Activated B cell treated with CpG ODN at 0.5 μM for 24 hours (primary cell): ENCODE data around the gene DRAXIN. TPM values are rescaled to one million over a fixed set of nuclear protein-coding genes. Genes with fewer than 3 reads are reported as not detected.

Source experiments
- ATAC-seq: fragments of 200-7000 bp; cut with Tn5 transposase; one replicate; pipeline ENCODE4 v1.10.0; 2021; ENCODE audit warnings: low read depth, mild to moderate bottlenecking, moderate library complexity
- CTCF ChIA-PET: fragments of 350-600 bp; sonication (Branson Sonifier 250); formaldehyde crosslinking; loops from one replicate; lab custom pipeline; 2021; ENCODE audit warnings: antibody characterized with exemption; lab: Charles Lee
- POLR2A ChIA-PET: fragments of 350-600 bp; sonication (Branson Sonifier 250); formaldehyde crosslinking; loops from one replicate; lab custom pipeline; 2021; ENCODE audit warnings: antibody characterized with exemption; lab: Charles Lee
- DNase-seq: peaks from one replicate; pipeline ENCODE4 v3.0.0; 2022
- H3K27ac Mint-ChIP-seq: one replicate; pipeline ENCODE4 v1.8.0; 2020; ENCODE audit warnings: mixed read lengths
- H3K27me3 Mint-ChIP-seq: one replicate; pipeline ENCODE4 v1.8.0; 2021; ENCODE audit warnings: mixed read lengths
- H3K36me3 Mint-ChIP-seq: one replicate; pipeline ENCODE4 v1.8.0; 2021; ENCODE audit warnings: low read depth, mixed read lengths
- H3K4me1 Mint-ChIP-seq: one replicate; pipeline ENCODE4 v1.8.0; 2021; ENCODE audit warnings: mixed read lengths
- H3K4me3 Mint-ChIP-seq: one replicate; pipeline ENCODE4 v1.8.0; 2020; ENCODE audit warnings: mild to moderate bottlenecking, mixed read lengths
- H3K9me3 Mint-ChIP-seq: one replicate; pipeline ENCODE4 v1.8.0; 2020; ENCODE audit warnings: mixed read lengths
- CTCF ChIP-seq: fragments of 200-600 bp; IDR thresholded peaks from one replicate; pipeline ENCODE4 v1.8.0; 2022; ENCODE audit warnings: antibody characterized with exemption, mild to moderate bottlenecking
- intact Hi-C: fragments of 100-400 bp; cut with micrococcal nuclease; formaldehyde crosslinking; loops from one replicate; pipeline ENCODE4 v1.15.1; 2024
- total RNA-seq: library from RNA; stranded (reverse); gene quantifications from 2 replicates; pipeline ENCODE4 v1.2.3, GENCODE V29; 2022

DRAXIN gene
- total RNA-seq, 1 donor from 2014 or later, result 0.18 TPM

- CTCF ChIA-PET, result interaction anchor here (0.9 to 1.5 kb wide), 4 partner anchors 51 to 67 kb away, joined by 3 to 6 read pairs (median 4); partner anchors contain the start of gene FBXO6
- Mint-ChIP-seq H3K4me3 (no peak overlapping the region), H3K36me3 (no peaks in the 10 kb centered on the region), H3K27me3 (peaks cover 2% of the 10 kb centered on the region), H3K4me1 (peaks cover 12% of the 10 kb centered on the region), H3K9me3 (no peaks in the 10 kb centered on the region), H3K27ac (no peak overlapping the region)
- intact Hi-C loops, result loop anchor here (10.0 kb wide), 1 partner anchor 240 kb away; the partner anchor contains the start of gene DISP3
- ATAC-seq (no peak), DNase-seq (no peak)
- no peak for TF ChIP-seq CTCF
- POLR2A ChIA-PET, result no interaction called here
These were observed 23.5 kb downstream of the DRAXIN start for GRCh38 chr1:11714831-11715575.

GRCh38 chr1:11719313-11720032, 28.0 kb downstream of the DRAXIN start:
- POLR2A ChIA-PET, result interaction anchor here (0.5 to 2.5 kb wide), 20 partner anchors 10 to 1524 kb away, joined by 3 to 48 read pairs (median 6); partner anchors contain the start of genes AGTRAP, CLCN6, FBXO2 and FBXO44
- H3K4me1 Mint-ChIP-seq, result peaks cover 13% of the 10 kb centered on the region

GRCh38 chr1:11720033-11720376, 28.5 kb downstream of the DRAXIN start:
- Mint-ChIP-seq H3K9me3 (no peaks in the 10 kb centered on the region), H3K4me1 (peaks cover 15% of the 10 kb centered on the region), H3K27ac (peak overlapping the region; percentile 94), H3K27me3 (no peaks in the 10 kb centered on the region), H3K4me3 (no peak overlapping the region), H3K36me3 (no peaks in the 10 kb centered on the region)
- DNase-seq, result no peak
- POLR2A ChIA-PET, result interaction anchor here (0.6 to 2.5 kb wide), 18 partner anchors 10 to 1524 kb away, joined by 3 to 48 read pairs (median 6); partner anchors contain the start of genes AGTRAP, CLCN6, FBXO2 and FBXO44
- TF ChIP-seq CTCF, result no peak
- CTCF ChIA-PET, result interaction anchor here (0.8 to 5.1 kb wide), 16 partner anchors 9 to 682 kb away, joined by 3 to 74 read pairs (median 8); partner anchors contain the start of genes AGTRAP, FBXO2, FBXO6 and MAD2L2
- ATAC-seq, result no peak
- intact Hi-C loops, result loop anchor here (1.0 kb wide), 1 partner anchor 683 kb away; no protein-coding TSS in a partner anchor

More at GRCh38 chr1:11719313-11720032, 28.0 kb downstream of the DRAXIN start:
- intact Hi-C loops, result loop anchor here (1.0 to 10.0 kb wide), 13 partner anchors 11 to 682 kb away; partner anchors contain the start of genes AGTRAP, DISP3, DRAXIN and FBXO2
- H3K9me3 Mint-ChIP-seq, result no peaks in the 10 kb centered on the region
- peak overlapping the region; percentile 86 for H3K4me3 Mint-ChIP-seq
- H3K36me3 Mint-ChIP-seq, result no peaks in the 10 kb centered on the region
- no peaks in the 10 kb centered on the region for H3K27me3 Mint-ChIP-seq
- ATAC-seq (peak; percentile 89), DNase-seq (peak; percentile 78)
- H3K27ac Mint-ChIP-seq, result peak overlapping the region; percentile 94
- CTCF ChIA-PET, result interaction anchor here (0.8 to 5.1 kb wide), 18 partner anchors 8 to 682 kb away, joined by 3 to 74 read pairs (median 6); partner anchors contain the start of genes AGTRAP, FBXO2, FBXO6 and MAD2L2
- TF ChIP-seq CTCF, result peak; percentile 87

- ChIA-PET CTCF (interaction anchor here (1.2 to 5.1 kb wide), 7 partner anchors 13 to 683 kb away, joined by 4 to 74 read pairs (median 13); partner anchors contain the start of genes AGTRAP, FBXO2 and FBXO6), POLR2A (interaction anchor here (2.1 to 2.5 kb wide), 3 partner anchors 10 to 458 kb away, joined by 9 to 48 read pairs (median 40); partner anchors contain the start of genes FBXO6 and MTOR)
- Mint-ChIP-seq H3K9me3 (no peaks in the 10 kb centered on the region), H3K4me1 (peaks cover 19% of the 10 kb centered on the region), H3K4me3 (no peak overlapping the region), H3K27me3 (no peaks in the 10 kb centered on the region), H3K36me3 (no peaks in the 10 kb centered on the region), H3K27ac (no peak overlapping the region)
- no peak for DNase-seq
- ATAC-seq, result no peak
- no peak for TF ChIP-seq CTCF
- intact Hi-C loops, result loop anchor here (1.0 kb wide), 1 partner anchor 683 kb away; no protein-coding TSS in a partner anchor
These were observed 29.0 kb downstream of the DRAXIN start for GRCh38 chr1:11720525-11720924.
